HG03139 (cell line): ENCODE data around the gene RBM27.
A peak's percentile ranks its signal among the peaks of the same experiment; 100 is the strongest.
"Not testable (repeated sequence)": the region's sequence is repeated elsewhere in the genome, so short reads cannot be mapped to it uniquely, and the experiment has no call there.

Experiments
- ATAC-seq: cut with Tn5 transposase; IDR thresholded peaks from one replicate; pipeline ENCODE4 v1.9.1; 2021; ENCODE audit not compliant: unreplicated experiment

RBM27 gene

GRCh38 chr5:146203011-146203871 is at the start of gene RBM27:
TSS of gene RBM27 (plus strand) at chr5:146203605. CDS start at chr5:146203766, 161 bp downstream.
- peak; percentile 100 for ATAC-seq

GRCh38 chr5:146158255-146158654 is 45.1 kb upstream of the RBM27 start:
- ATAC-seq, result no peak

GRCh38 chr5:146164382-146164781 is 39.0 kb upstream of the RBM27 start:
- no peak for ATAC-seq

- no peak for ATAC-seq
Observed at GRCh38 chr5:146165460-146165859, 37.9 kb upstream of the RBM27 start.

- ATAC-seq, result no peak
Observed at GRCh38 chr5:146165903-146166302, 37.5 kb upstream of the RBM27 start.

GRCh38 chr5:146169076-146169475 is 34.3 kb upstream of the RBM27 start:
- ATAC-seq, result no peak

- ATAC-seq, result peak; percentile 74
Observed at GRCh38 chr5:146173049-146173448, 30.4 kb upstream of the RBM27 start.

- peak; percentile 96 for ATAC-seq
Observed at GRCh38 chr5:146173597-146173996, 29.8 kb upstream of the RBM27 start.

GRCh38 chr5:146176805-146177204 is 26.6 kb upstream of the RBM27 start:
- no peak for ATAC-seq

GRCh38 chr5:146179696-146180095 is 23.7 kb upstream of the RBM27 start:
- ATAC-seq, result no peak

- ATAC-seq, result not testable (repeated sequence)
Observed at GRCh38 chr5:146183403-146183802, 20.0 kb upstream of the RBM27 start.

GRCh38 chr5:146185161-146185560 is 18.2 kb upstream of the RBM27 start:
- no peak for ATAC-seq

GRCh38 chr5:146188358-146188757 is 15.0 kb upstream of the RBM27 start:
- no peak for ATAC-seq

GRCh38 chr5:146192571-146193043 is 10.8 kb upstream of the RBM27 start:
- no peak for ATAC-seq

- no peak for ATAC-seq
Observed at GRCh38 chr5:146193285-146193684, 10.1 kb upstream of the RBM27 start.

GRCh38 chr5:146194997-146195396 is 8.4 kb upstream of the RBM27 start:
- not testable (repeated sequence) for ATAC-seq

- ATAC-seq, result no peak
Observed at GRCh38 chr5:146196459-146197048, 6.9 kb upstream of the RBM27 start.

GRCh38 chr5:146199176-146199815 is 4.1 kb upstream of the RBM27 start:
- ATAC-seq, result no peak

- ATAC-seq, result not testable (repeated sequence)
Observed at GRCh38 chr5:146201795-146202194, 1.6 kb upstream of the RBM27 start.

- peak; percentile 0 for ATAC-seq
Observed at GRCh38 chr5:146203872-146204192, 427 bp downstream of the RBM27 start.

GRCh38 chr5:146205499-146206202 is 2.2 kb downstream of the RBM27 start:
- ATAC-seq, result no peak
